ENCODE results near the gene ACOT11.
"Not testable (repeated sequence)": the region's sequence is repeated elsewhere in the genome, so short reads cannot be mapped to it uniquely, and the experiment has no call there.

The ACOT11 gene

GRCh38 chr1:54510715-54511270, 37.2 kb upstream of the ACOT11 start:
- no peaks in the 10 kb centered on the region for H3K36me3 ChIP-seq (ENCODE audit: control insufficient read depth, insufficient read depth, low read length)
- H3K4me1 ChIP-seq (ENCODE audit: control insufficient read depth, insufficient read depth, low read length, poor library complexity, severe bottlenecking), result no peaks in the 10 kb centered on the region
- no peak for DNase-seq
- H3K27ac ChIP-seq (ENCODE audit: insufficient read depth, low read length, poor library complexity, severe bottlenecking), result no peak overlapping the region
- H3K27me3 ChIP-seq (replicated peaks; ENCODE audit: control insufficient read depth, insufficient read depth, low read length, poor library complexity, severe bottlenecking), result no peaks in the 10 kb centered on the region
- no peak overlapping the region for H3K4me3 ChIP-seq (ENCODE audit: insufficient read depth, low read depth, low read length, poor library complexity, severe bottlenecking)
- H3K9me3 ChIP-seq (ENCODE audit: control insufficient read depth, low read length), result no peaks in the 10 kb centered on the region

DNA sequence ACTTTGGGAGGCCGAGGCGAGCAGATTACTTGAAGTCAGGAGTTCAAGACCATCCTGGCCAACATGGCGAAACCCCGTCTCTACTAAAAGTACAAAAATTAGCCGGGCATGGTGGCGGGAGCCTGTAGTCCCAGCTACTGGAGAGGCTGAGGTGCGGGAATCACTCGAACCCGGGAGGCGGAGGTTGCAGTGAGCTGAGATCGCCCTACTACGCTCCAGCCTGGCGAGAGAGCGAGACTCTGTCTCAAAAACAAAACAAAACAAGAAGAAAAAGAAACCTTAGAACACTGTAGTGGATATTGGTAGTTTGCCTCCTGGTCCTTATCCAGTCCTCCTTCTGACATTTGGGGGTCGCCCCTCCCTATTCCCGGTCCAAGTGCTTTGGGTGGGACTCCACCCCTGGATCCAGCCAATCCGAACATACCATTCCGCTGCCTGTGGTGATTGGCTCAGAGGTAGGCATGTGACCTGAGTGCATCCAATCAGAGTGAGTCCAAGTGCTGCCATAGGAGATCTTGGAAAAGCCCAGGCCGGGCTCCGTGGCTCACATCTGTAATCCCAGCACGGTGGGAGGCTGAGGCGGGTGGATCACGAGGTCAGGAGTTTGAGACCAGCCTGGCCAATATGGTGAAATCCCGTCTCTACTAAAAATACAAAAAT, 34.0 kb upstream of the ACOT11 start:
- H3K36me3 ChIP-seq (ENCODE audit: control insufficient read depth, insufficient read depth, low read length); H3K27ac ChIP-seq (ENCODE audit: insufficient read depth, low read length, poor library complexity, severe bottlenecking); H3K9me3 ChIP-seq (ENCODE audit: control insufficient read depth, low read length); H3K27me3 ChIP-seq (replicated peaks; ENCODE audit: control insufficient read depth, insufficient read depth, low read length, poor library complexity, severe bottlenecking); H3K4me3 ChIP-seq (ENCODE audit: insufficient read depth, low read depth, low read length, poor library complexity, severe bottlenecking); DNase-seq; H3K4me1 ChIP-seq (ENCODE audit: control insufficient read depth, insufficient read depth, low read length, poor library complexity, severe bottlenecking): not testable (repeated sequence)

- no peak overlapping the region for H3K27ac ChIP-seq (ENCODE audit: insufficient read depth, low read length, poor library complexity, severe bottlenecking)
- no peaks in the 10 kb centered on the region for H3K4me1 ChIP-seq (ENCODE audit: control insufficient read depth, insufficient read depth, low read length, poor library complexity, severe bottlenecking)
- no peaks in the 10 kb centered on the region for H3K27me3 ChIP-seq (replicated peaks; ENCODE audit: control insufficient read depth, insufficient read depth, low read length, poor library complexity, severe bottlenecking)
- no peaks in the 10 kb centered on the region for H3K9me3 ChIP-seq (ENCODE audit: control insufficient read depth, low read length)
- no peak for DNase-seq
- H3K4me3 ChIP-seq (ENCODE audit: insufficient read depth, low read depth, low read length, poor library complexity, severe bottlenecking), result no peak overlapping the region
- H3K36me3 ChIP-seq (ENCODE audit: control insufficient read depth, insufficient read depth, low read length), result no peaks in the 10 kb centered on the region
These were observed 31.6 kb upstream of the ACOT11 start for GRCh38 chr1:54516249-54516920.

DNA sequence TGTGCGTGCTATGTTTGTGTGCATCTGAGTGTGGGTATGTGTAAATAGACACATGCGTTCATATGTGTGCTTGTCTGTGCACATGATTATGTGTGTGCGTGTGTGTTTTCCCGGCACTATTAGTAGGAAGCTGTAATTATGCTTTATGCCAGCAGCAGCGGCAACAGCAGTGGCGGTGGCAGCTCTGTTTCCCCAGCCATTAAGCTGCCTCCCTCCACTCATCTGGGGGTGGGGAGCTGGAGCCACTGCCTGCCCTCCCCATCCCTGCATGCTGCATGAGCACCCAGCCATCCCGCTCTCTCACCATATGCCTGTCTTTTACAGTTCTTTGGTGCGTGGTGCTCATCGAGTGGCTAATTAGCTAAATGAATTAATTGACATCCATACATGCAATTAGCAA, 30.5 kb upstream of the ACOT11 start:
- H3K4me3 ChIP-seq (ENCODE audit: insufficient read depth, low read depth, low read length, poor library complexity, severe bottlenecking), result no peak overlapping the region
- H3K27me3 ChIP-seq (replicated peaks; ENCODE audit: control insufficient read depth, insufficient read depth, low read length, poor library complexity, severe bottlenecking), result no peaks in the 10 kb centered on the region
- no peak overlapping the region for H3K27ac ChIP-seq (ENCODE audit: insufficient read depth, low read length, poor library complexity, severe bottlenecking)
- H3K9me3 ChIP-seq (ENCODE audit: control insufficient read depth, low read length), result no peaks in the 10 kb centered on the region
- H3K36me3 ChIP-seq (ENCODE audit: control insufficient read depth, insufficient read depth, low read length), result no peaks in the 10 kb centered on the region
- H3K4me1 ChIP-seq (ENCODE audit: control insufficient read depth, insufficient read depth, low read length, poor library complexity, severe bottlenecking), result no peaks in the 10 kb centered on the region
- no peak for DNase-seq

- H3K4me3 ChIP-seq (ENCODE audit: insufficient read depth, low read depth, low read length, poor library complexity, severe bottlenecking), result no peak overlapping the region
These were observed 29.5 kb upstream of the ACOT11 start for GRCh38 chr1:54518489-54518888.

DNA sequence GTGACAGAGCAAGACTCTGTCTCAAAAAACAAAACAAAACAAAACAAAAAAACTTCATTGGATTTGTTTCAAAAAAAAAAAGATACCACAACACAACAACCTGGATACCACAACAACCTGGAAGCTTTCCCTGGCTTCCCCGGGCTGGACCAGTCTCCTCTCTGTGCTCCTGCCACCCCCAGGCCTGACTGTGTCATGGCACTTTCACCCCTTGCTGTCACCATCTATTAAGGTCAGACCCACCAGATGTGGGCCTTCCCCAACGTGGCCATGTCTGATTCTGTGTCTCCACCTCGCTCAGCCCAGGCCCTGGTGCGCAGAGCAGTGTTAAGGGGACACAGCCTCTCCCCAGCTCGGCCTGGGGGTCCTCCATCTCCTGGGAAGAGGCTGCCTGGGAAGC, 28.3 kb upstream of the ACOT11 start:
- Histone ChIP-seq H3K36me3 (ENCODE audit: control insufficient read depth, insufficient read depth, low read length) (no peaks in the 10 kb centered on the region), H3K9me3 (ENCODE audit: control insufficient read depth, low read length) (no peaks in the 10 kb centered on the region)
- DNase-seq, result no peak

More at GRCh38 chr1:54518489-54518888, 29.5 kb upstream of the ACOT11 start:
- H3K4me1 ChIP-seq (ENCODE audit: control insufficient read depth, insufficient read depth, low read length, poor library complexity, severe bottlenecking), result no peaks in the 10 kb centered on the region
- H3K27ac ChIP-seq (ENCODE audit: insufficient read depth, low read length, poor library complexity, severe bottlenecking), result no peak overlapping the region
- no peaks in the 10 kb centered on the region for H3K27me3 ChIP-seq (replicated peaks; ENCODE audit: control insufficient read depth, insufficient read depth, low read length, poor library complexity, severe bottlenecking)
- DNase-seq, result no peak
- H3K9me3 ChIP-seq (ENCODE audit: control insufficient read depth, low read length), result no peaks in the 10 kb centered on the region
- H3K36me3 ChIP-seq (ENCODE audit: control insufficient read depth, insufficient read depth, low read length), result no peaks in the 10 kb centered on the region

DNA sequence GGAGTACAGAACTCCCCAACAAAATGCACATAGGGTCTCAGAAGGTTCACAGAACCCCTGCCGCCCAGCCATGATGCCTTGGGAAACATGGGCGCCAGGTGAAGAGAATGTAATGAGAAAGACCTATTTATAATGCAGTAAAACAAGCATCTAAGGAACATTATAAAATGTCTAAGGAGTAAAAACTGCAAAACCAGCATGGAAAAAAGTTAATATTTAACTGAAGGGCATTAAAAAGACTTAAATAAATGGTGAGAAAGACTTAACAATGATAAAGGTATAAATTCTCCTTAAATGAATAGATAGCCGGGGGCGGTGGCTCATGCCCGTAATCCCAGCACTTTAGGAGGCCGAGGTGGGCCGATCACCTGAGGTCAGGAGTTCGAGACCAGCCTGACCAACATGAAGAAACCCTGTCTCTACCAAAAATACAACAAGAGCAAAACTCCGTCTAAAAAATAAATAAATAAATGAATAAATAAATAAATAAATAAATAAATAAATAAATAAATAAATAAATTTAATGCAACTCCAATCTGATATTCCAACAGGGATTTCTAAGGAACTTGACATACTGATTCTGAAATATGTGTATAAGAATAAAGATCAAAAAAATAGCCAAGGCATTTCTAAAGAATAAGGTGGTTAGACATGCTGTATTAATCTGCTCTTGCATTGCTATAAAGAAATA, 27.3 kb upstream of the ACOT11 start:
- no peak for DNase-seq
- Histone ChIP-seq H3K4me3 (ENCODE audit: insufficient read depth, low read depth, low read length, poor library complexity, severe bottlenecking) (no peak overlapping the region), H3K4me1 (ENCODE audit: control insufficient read depth, insufficient read depth, low read length, poor library complexity, severe bottlenecking) (no peaks in the 10 kb centered on the region), H3K9me3 (ENCODE audit: control insufficient read depth, low read length) (no peaks in the 10 kb centered on the region), H3K27ac (ENCODE audit: insufficient read depth, low read length, poor library complexity, severe bottlenecking) (no peak overlapping the region), H3K27me3 (replicated peaks; ENCODE audit: control insufficient read depth, insufficient read depth, low read length, poor library complexity, severe bottlenecking) (no peaks in the 10 kb centered on the region), H3K36me3 (ENCODE audit: control insufficient read depth, insufficient read depth, low read length) (no peaks in the 10 kb centered on the region)

More for the DNA sequence above, 28.3 kb upstream of the ACOT11 start:
- H3K4me1 ChIP-seq (ENCODE audit: control insufficient read depth, insufficient read depth, low read length, poor library complexity, severe bottlenecking), result no peaks in the 10 kb centered on the region
- no peaks in the 10 kb centered on the region for H3K27me3 ChIP-seq (replicated peaks; ENCODE audit: control insufficient read depth, insufficient read depth, low read length, poor library complexity, severe bottlenecking)
- no peak overlapping the region for H3K4me3 ChIP-seq (ENCODE audit: insufficient read depth, low read depth, low read length, poor library complexity, severe bottlenecking)
- H3K27ac ChIP-seq (ENCODE audit: insufficient read depth, low read length, poor library complexity, severe bottlenecking), result no peak overlapping the region

- DNase-seq; H3K36me3 ChIP-seq (ENCODE audit: control insufficient read depth, insufficient read depth, low read length); H3K27ac ChIP-seq (ENCODE audit: insufficient read depth, low read length, poor library complexity, severe bottlenecking); H3K27me3 ChIP-seq (replicated peaks; ENCODE audit: control insufficient read depth, insufficient read depth, low read length, poor library complexity, severe bottlenecking); H3K4me3 ChIP-seq (ENCODE audit: insufficient read depth, low read depth, low read length, poor library complexity, severe bottlenecking); H3K4me1 ChIP-seq (ENCODE audit: control insufficient read depth, insufficient read depth, low read length, poor library complexity, severe bottlenecking); H3K9me3 ChIP-seq (ENCODE audit: control insufficient read depth, low read length): not testable (repeated sequence)
These were observed 21.5 kb upstream of the ACOT11 start for GRCh38 chr1:54526565-54526964.

- Histone ChIP-seq H3K4me3 (ENCODE audit: insufficient read depth, low read depth, low read length, poor library complexity, severe bottlenecking) (no peak overlapping the region), H3K27me3 (replicated peaks; ENCODE audit: control insufficient read depth, insufficient read depth, low read length, poor library complexity, severe bottlenecking) (no peaks in the 10 kb centered on the region), H3K36me3 (ENCODE audit: control insufficient read depth, insufficient read depth, low read length) (no peaks in the 10 kb centered on the region), H3K4me1 (ENCODE audit: control insufficient read depth, insufficient read depth, low read length, poor library complexity, severe bottlenecking) (no peaks in the 10 kb centered on the region), H3K27ac (ENCODE audit: insufficient read depth, low read length, poor library complexity, severe bottlenecking) (no peak overlapping the region), H3K9me3 (ENCODE audit: control insufficient read depth, low read length) (no peaks in the 10 kb centered on the region)
- no peak for DNase-seq
These were observed 19.4 kb upstream of the ACOT11 start for GRCh38 chr1:54528613-54529012.

- H3K9me3 ChIP-seq (ENCODE audit: control insufficient read depth, low read length), result no peaks in the 10 kb centered on the region
- no peaks in the 10 kb centered on the region for H3K4me1 ChIP-seq (ENCODE audit: control insufficient read depth, insufficient read depth, low read length, poor library complexity, severe bottlenecking)
- H3K4me3 ChIP-seq (ENCODE audit: insufficient read depth, low read depth, low read length, poor library complexity, severe bottlenecking), result no peak overlapping the region
- no peaks in the 10 kb centered on the region for H3K36me3 ChIP-seq (ENCODE audit: control insufficient read depth, insufficient read depth, low read length)
- H3K27me3 ChIP-seq (replicated peaks; ENCODE audit: control insufficient read depth, insufficient read depth, low read length, poor library complexity, severe bottlenecking), result no peaks in the 10 kb centered on the region
- DNase-seq, result no peak
- no peak overlapping the region for H3K27ac ChIP-seq (ENCODE audit: insufficient read depth, low read length, poor library complexity, severe bottlenecking)
These were observed 16.0 kb upstream of the ACOT11 start for GRCh38 chr1:54532033-54532432.

Measured in effector memory CD4-positive, alpha-beta T cell (primary cell).